Trophoblast cell (in vitro differentiated cells and primary cell): Measurements from ENCODE around the gene PARN.
"Not testable (repeated sequence)": the region's sequence is repeated elsewhere in the genome, so short reads cannot be mapped to it uniquely, and the experiment has no call there.

ENCODE experiments used
- DNase-seq, 2 donors: peaks; one replicate each; pipeline ENCODE4 v3.0.0-alpha.2; 2016
- H2AFZ ChIP-seq: 2 replicates; pipeline ENCODE4 v1.6.1; 2013; ENCODE audit warnings: low read length, moderate library complexity, mild to moderate bottlenecking; ENCODE audit not compliant: insufficient read depth, poor library complexity
- H2AK5ac ChIP-seq: 2 replicates; pipeline ENCODE4 v1.6.1; 2013; ENCODE audit warnings: mild to moderate bottlenecking, low read length
- H2BK120ac ChIP-seq: 2 replicates; pipeline ENCODE4 v1.6.1; 2013; ENCODE audit warnings: low read length, mild to moderate bottlenecking, moderate library complexity; ENCODE audit not compliant: insufficient read depth, poor library complexity
- H2BK12ac ChIP-seq: 2 replicates; pipeline ENCODE4 v1.6.1; 2013; ENCODE audit warnings: mild to moderate bottlenecking, low read length, moderate library complexity
- H2BK5ac ChIP-seq: 2 replicates; pipeline ENCODE4 v1.6.1; 2013; ENCODE audit warnings: low read length, low read depth, moderate library complexity, mild to moderate bottlenecking; ENCODE audit not compliant: poor library complexity
- H3K14ac ChIP-seq: 2 replicates; pipeline ENCODE4 v1.6.1; 2013; ENCODE audit warnings: mild to moderate bottlenecking, low read length
- H3K18ac ChIP-seq: 2 replicates; pipeline ENCODE4 v1.6.1; 2013; ENCODE audit warnings: mild to moderate bottlenecking, low read length
- H3K23ac ChIP-seq: 2 replicates; pipeline ENCODE4 v1.6.1; 2013; ENCODE audit warnings: low read length
- H3K27ac ChIP-seq: 2 replicates; pipeline ENCODE4 v1.5.1; 2013; ENCODE audit warnings: low read depth, mild to moderate bottlenecking, inconsistent platforms, low read length, moderate library complexity
- H3K27me3 ChIP-seq: 2 replicates; pipeline ENCODE4 v1.6.1; 2013; ENCODE audit warnings: inconsistent platforms, mild to moderate bottlenecking, low read length, moderate library complexity; ENCODE audit not compliant: insufficient read depth
- H3K36me3 ChIP-seq, 2 experiments: 1 replicate in 1 of 2; 2 replicates in 1 of 2; pipeline ENCODE4 v1.6.1; 2013; ENCODE audit warnings: low read length in 2 of 2, mild to moderate bottlenecking in 2 of 2, moderate library complexity in 1 of 2; ENCODE audit not compliant: insufficient read depth in 2 of 2, control insufficient read depth in 1 of 2
- H3K4ac ChIP-seq: 2 replicates; pipeline ENCODE4 v1.6.1; 2013; ENCODE audit warnings: low read depth, mild to moderate bottlenecking, low read length, moderate library complexity
- H3K4me1 ChIP-seq, 2 experiments: 1 replicate in 1 of 2; 2 replicates in 1 of 2; pipeline ENCODE4 v1.6.1; 2013; ENCODE audit warnings: low read length in 2 of 2, mild to moderate bottlenecking in 2 of 2, moderate library complexity in 1 of 2; ENCODE audit not compliant: insufficient read depth in 2 of 2, control insufficient read depth in 1 of 2
- H3K4me2 ChIP-seq: 2 replicates; pipeline ENCODE4 v1.6.1; 2013; ENCODE audit warnings: inconsistent platforms, mild to moderate bottlenecking, low read length, moderate library complexity
- H3K4me3 ChIP-seq: 2 replicates; pipeline ENCODE4 v1.5.1; 2013; ENCODE audit warnings: mild to moderate bottlenecking, low read depth, low read length, inconsistent platforms
- H3K79me1 ChIP-seq: one replicate; pipeline ENCODE4 v1.6.1; 2013; ENCODE audit warnings: low read length
- H3K79me2 ChIP-seq: 2 replicates; pipeline ENCODE4 v1.6.1; 2013; ENCODE audit warnings: low read length, mild to moderate bottlenecking; ENCODE audit not compliant: control insufficient read depth, insufficient read depth, poor library complexity
- H3K9ac ChIP-seq: 2 replicates; pipeline ENCODE4 v1.6.1; 2013; ENCODE audit warnings: mild to moderate bottlenecking, low read length
- H3K9me3 ChIP-seq: 2 replicates; pipeline ENCODE4 v1.6.1; 2013; ENCODE audit warnings: low read depth, mild to moderate bottlenecking, control low read depth, inconsistent platforms, low read length; ENCODE audit not compliant: insufficient read depth
- H4K12ac ChIP-seq: 2 replicates; pipeline ENCODE4 v1.6.1; 2013; ENCODE audit warnings: low read depth, mild to moderate bottlenecking, low read length, moderate library complexity
- H4K8ac ChIP-seq: 2 replicates; pipeline ENCODE4 v1.6.1; 2013; ENCODE audit warnings: low read depth, mild to moderate bottlenecking, low read length, moderate library complexity
- H4K91ac ChIP-seq: one replicate; pipeline ENCODE4 v1.6.1; 2013; ENCODE audit warnings: low read depth, mild to moderate bottlenecking, low read length, moderate library complexity
- WGBS: extraction: QIAGEN DNeasy Blood & Tissue Kit; methylation state at CpG from one replicate; pipeline ENCODE4 v1.1.7; 2013; ENCODE audit warnings: missing lambda C conversion rate; ENCODE audit not compliant: insufficient read length, insufficient coverage; ENCODE audit errors: extremely low coverage; 5-methylcytosine and 5-hydroxymethylcytosine counted together

PARN gene

GRCh38 chr16:14402114-14403000 lies 227.7 kb downstream of the PARN start:
- not testable (repeated sequence) for H3K14ac ChIP-seq, H3K18ac ChIP-seq, H3K9me3 ChIP-seq, H4K8ac ChIP-seq, H2AFZ ChIP-seq, H4K91ac ChIP-seq, H2AK5ac ChIP-seq, H3K9ac ChIP-seq, H3K36me3 ChIP-seq, H3K27me3 ChIP-seq, H3K79me2 ChIP-seq, H3K4ac ChIP-seq, H3K23ac ChIP-seq, H2BK120ac ChIP-seq, H3K27ac ChIP-seq, H2BK5ac ChIP-seq, H4K12ac ChIP-seq, H3K4me2 ChIP-seq, H3K4me3 ChIP-seq
- peak in 1 of 2 donors; percentile 23 for DNase-seq
- no CpG with 5 or more reads among the region's 15 CpGs for WGBS
- peak overlapping the region; percentile 28 for H2BK12ac ChIP-seq
- H3K79me1 ChIP-seq = peaks cover 19% of the 10 kb centered on the region
- peaks cover 19% of the 10 kb centered on the region in 2 experiments for H3K4me1 ChIP-seq

GRCh38 chr16:14401711-14402061 lies 228.4 kb downstream of the PARN start:
- peak overlapping the region; percentile 1 for H3K18ac ChIP-seq
- H2AFZ ChIP-seq, H3K27me3 ChIP-seq, H4K91ac ChIP-seq, H3K27ac ChIP-seq, DNase-seq, H3K4me3 ChIP-seq, H3K9me3 ChIP-seq, H3K36me3 ChIP-seq, H3K79me2 ChIP-seq, H3K4me2 ChIP-seq, H3K4ac ChIP-seq, H2BK120ac ChIP-seq, H2AK5ac ChIP-seq, H3K23ac ChIP-seq, H2BK5ac ChIP-seq, H4K12ac ChIP-seq, H3K9ac ChIP-seq: not testable (repeated sequence)
- peaks cover 19% of the 10 kb centered on the region in 2 experiments for H3K4me1 ChIP-seq
- peaks cover 19% of the 10 kb centered on the region for H3K79me1 ChIP-seq
- WGBS = no CpG with 5 or more reads among the region's 8 CpGs
- H4K8ac ChIP-seq = peak overlapping the region; percentile 34
- peak overlapping the region; percentile 0 for H3K14ac ChIP-seq
- H2BK12ac ChIP-seq = peak overlapping the region; percentile 20

GRCh38 chr16:14400978-14401710 lies 228.9 kb downstream of the PARN start:
- H3K9me3 ChIP-seq = not testable (repeated sequence)

GRCh38 chr16:14400285-14400977 lies 229.6 kb downstream of the PARN start:
- Histone ChIP-seq H3K18ac (peak overlapping the region; percentile 97), H3K4ac (peak overlapping the region; percentile 16), H3K27me3 (no peaks in the 10 kb centered on the region), H3K4me2 (peak overlapping the region; percentile 31), H3K9ac (no peak overlapping the region), H3K79me1 (peaks cover 19% of the 10 kb centered on the region), H4K12ac (peak overlapping the region; percentile 64), H4K91ac (peak overlapping the region; percentile 97), H2BK12ac (peak overlapping the region; percentile 99), H3K23ac (peak overlapping the region; percentile 62), H3K27ac (peak overlapping the region; percentile 99), H2AK5ac (peak overlapping the region; percentile 98), H3K36me3 (no peaks in the 10 kb centered on the region), H2AFZ (peak overlapping the region; percentile 50), H3K14ac (peak overlapping the region; percentile 92), H2BK120ac (peak overlapping the region; percentile 86), H3K79me2 (peaks cover 6% of the 10 kb centered on the region), H3K4me3 (no peak overlapping the region), H3K4me1 (peaks cover 19% of the 10 kb centered on the region in 2 experiments), H3K9me3 (no peaks in the 10 kb centered on the region), H2BK5ac (peak overlapping the region; percentile 97), H4K8ac (peak overlapping the region; percentile 95)
- no CpG with 5 or more reads among the region's 23 CpGs for WGBS
- no peak for DNase-seq

More at GRCh38 chr16:14400978-14401710, 228.9 kb downstream of the PARN start:
- H3K9ac ChIP-seq, H3K27me3 ChIP-seq, H3K23ac ChIP-seq, H3K4ac ChIP-seq, H2AFZ ChIP-seq, H4K12ac ChIP-seq, H3K4me3 ChIP-seq, H3K27ac ChIP-seq, H2AK5ac ChIP-seq, H3K79me2 ChIP-seq, DNase-seq, H3K4me2 ChIP-seq, H3K36me3 ChIP-seq: not testable (repeated sequence)
- Histone ChIP-seq H4K91ac (peak overlapping the region; percentile 97), H2BK5ac (peak overlapping the region; percentile 97), H3K79me1 (peaks cover 19% of the 10 kb centered on the region), H3K18ac (peak overlapping the region; percentile 1), H4K8ac (peak overlapping the region; percentile 34), H2BK12ac (peak overlapping the region; percentile 99), H2BK120ac (peak overlapping the region; percentile 86), H3K14ac (peak overlapping the region; percentile 0), H3K4me1 (peaks cover 19% of the 10 kb centered on the region in 2 experiments)
- no CpG with 5 or more reads among the region's 12 CpGs for WGBS
